ENCODE data around the gene SAMD10. TPM values are rescaled to one million over a fixed set of nuclear protein-coding genes. Genes with fewer than 3 reads are reported as not detected.

The SAMD10 gene
- total RNA-seq, 2 experiments from 2014 or later = 20.5 to 21.8 TPM

DNA sequence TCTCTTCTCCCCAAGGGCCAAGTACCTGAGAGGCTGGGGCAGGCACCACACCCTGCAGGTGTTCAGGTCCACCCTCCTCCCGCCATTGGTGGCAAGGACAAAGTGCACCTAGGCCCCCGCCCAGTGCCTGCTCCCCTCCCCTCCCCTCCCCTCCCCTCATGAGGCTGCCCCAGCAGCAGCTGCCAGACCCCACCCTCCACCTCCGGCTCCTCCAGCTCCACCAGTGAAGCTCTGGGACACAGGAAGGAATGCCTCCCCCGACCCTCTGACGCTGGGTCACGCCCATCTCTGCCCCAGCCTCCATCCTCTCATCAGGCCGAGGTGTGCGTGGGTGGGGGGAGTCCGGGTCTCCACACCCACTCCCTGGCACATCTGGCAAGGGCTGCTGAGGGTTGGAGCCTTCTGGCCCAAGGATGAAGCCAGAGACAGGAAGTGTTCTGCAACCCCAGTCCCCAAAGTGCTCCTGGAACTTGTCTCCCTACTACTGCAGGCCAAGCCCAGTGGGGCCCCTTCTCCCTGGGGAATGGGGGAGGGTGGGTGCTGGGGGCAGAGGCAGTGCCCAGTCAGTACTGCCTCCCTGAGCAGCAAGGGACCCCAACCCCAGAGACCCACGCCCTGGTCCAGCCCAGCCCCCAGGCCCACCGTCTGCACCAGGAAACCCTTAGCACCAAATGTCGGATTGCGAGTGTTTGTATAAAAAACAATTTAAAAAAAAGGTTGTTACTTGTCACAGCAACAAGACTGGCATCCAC is 21.6 kb downstream of the SAMD10 start:
- H3K36me3 Mint-ChIP-seq (ENCODE audit: low read depth) = peaks cover 8% of the 10 kb centered on the region
- intact Hi-C loops (cut with micrococcal nuclease) = loop anchor here (1.0 to 5.0 kb wide), 7 partner anchors 19 to 331 kb away; partner anchors contain the start of genes DNAJC5, GMEB2, RTEL1 and TPD52L2
- DNase-seq = peak; percentile 49
- H3K9me3 Mint-ChIP-seq = no peaks in the 10 kb centered on the region
- H3K4me1 Mint-ChIP-seq (ENCODE audit: low read depth) = peaks cover 36% of the 10 kb centered on the region
- no peaks in the 10 kb centered on the region for H3K27me3 Mint-ChIP-seq (ENCODE audit: low read depth)
- CTCF ChIA-PET = interaction anchor here (0.5 to 1.0 kb wide), 2 partner anchors 20 to 308 kb away, joined by 3 read pairs; no protein-coding TSS in a partner anchor
- peak overlapping the region; percentile 85 for H3K27ac Mint-ChIP-seq
- peak overlapping the region; percentile 21 for H3K4me3 Mint-ChIP-seq

DNA sequence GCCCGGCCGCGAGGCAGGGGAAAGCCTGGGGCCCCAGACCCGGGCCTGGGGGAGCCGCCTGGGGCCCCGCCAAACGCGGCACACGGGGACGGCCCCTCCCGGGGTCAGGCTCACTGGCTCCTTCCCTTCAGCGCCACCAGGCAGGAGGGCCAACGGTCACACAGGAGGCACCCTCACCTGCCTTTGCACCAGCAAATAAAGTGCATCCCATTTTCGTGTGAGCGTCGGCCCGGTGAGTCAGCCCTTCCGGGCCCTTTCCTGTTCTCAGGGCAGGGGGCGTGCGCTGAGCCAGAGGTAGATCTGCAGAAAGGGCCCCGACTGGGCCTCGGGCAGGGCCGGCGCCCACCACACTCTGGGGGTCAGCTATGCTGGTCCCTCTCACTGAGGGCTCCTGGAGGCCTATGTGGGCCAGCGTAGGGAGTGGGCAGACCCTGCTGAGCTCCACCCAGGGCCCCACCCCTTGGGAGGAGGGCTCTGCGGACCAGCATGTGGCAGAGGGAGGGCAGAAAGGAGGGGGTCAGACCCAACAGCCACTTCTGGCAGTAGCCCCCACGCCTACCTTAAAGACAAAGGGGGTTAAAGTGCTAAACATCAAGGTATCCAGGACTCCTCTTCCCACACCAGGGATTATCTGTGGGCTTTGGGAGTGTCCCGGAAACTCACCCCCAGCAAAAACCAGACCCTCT is 22.3 kb downstream of the SAMD10 start:
- peak; percentile 88 for DNase-seq
- intact Hi-C loops (cut with micrococcal nuclease) = loop anchor here (1.0 to 5.0 kb wide), 7 partner anchors 20 to 330 kb away; partner anchors contain the start of genes DNAJC5, GMEB2, RTEL1 and TPD52L2
- no peaks in the 10 kb centered on the region for H3K9me3 Mint-ChIP-seq
- no peaks in the 10 kb centered on the region for H3K27me3 Mint-ChIP-seq (ENCODE audit: low read depth)
- peak overlapping the region; percentile 85 for H3K27ac Mint-ChIP-seq
- peaks cover 7% of the 10 kb centered on the region for H3K36me3 Mint-ChIP-seq (ENCODE audit: low read depth)
- H3K4me1 Mint-ChIP-seq (ENCODE audit: low read depth) = peaks cover 39% of the 10 kb centered on the region
- CTCF ChIA-PET = interaction anchor here (0.5 to 1.0 kb wide), 3 partner anchors 21 to 307 kb away, joined by 3 to 4 read pairs (median 3); partner anchors contain the start of gene PRPF6
- peak overlapping the region; percentile 74 for H3K4me3 Mint-ChIP-seq

DNA sequence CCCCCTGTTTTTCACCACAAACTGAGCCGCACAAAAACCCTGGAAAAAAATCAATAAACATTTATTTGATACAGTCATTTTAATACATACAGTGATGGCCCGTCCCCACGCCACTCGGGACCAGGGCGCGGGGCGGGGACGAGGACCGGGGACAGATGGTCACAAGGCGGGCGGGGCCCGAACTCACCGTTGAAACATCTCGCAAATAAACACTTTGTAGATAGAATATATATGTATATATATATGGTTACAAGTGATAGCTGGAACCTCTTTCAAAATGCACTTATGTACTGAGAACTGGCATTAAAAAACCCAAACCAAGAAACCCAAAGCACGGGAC is 22.8 kb downstream of the SAMD10 start:
- H3K27ac Mint-ChIP-seq = peak overlapping the region; percentile 85
- DNase-seq = no peak
- CTCF ChIA-PET = interaction anchor here (1.0 kb wide), 2 partner anchors 21 to 24 kb away, joined by 3 to 4 read pairs; partner anchors contain the start of gene PRPF6
- peaks cover 39% of the 10 kb centered on the region for H3K4me1 Mint-ChIP-seq (ENCODE audit: low read depth)
- H3K27me3 Mint-ChIP-seq (ENCODE audit: low read depth) = no peaks in the 10 kb centered on the region
- intact Hi-C loops (cut with micrococcal nuclease) = loop anchor here (1.0 to 5.0 kb wide), 10 partner anchors 21 to 419 kb away; partner anchors contain the start of genes ARFRP1, DNAJC5, GMEB2 and PTK6
- H3K36me3 Mint-ChIP-seq (ENCODE audit: low read depth) = peaks cover 7% of the 10 kb centered on the region
- no peaks in the 10 kb centered on the region for H3K9me3 Mint-ChIP-seq
- peak overlapping the region; percentile 74 for H3K4me3 Mint-ChIP-seq

DNA sequence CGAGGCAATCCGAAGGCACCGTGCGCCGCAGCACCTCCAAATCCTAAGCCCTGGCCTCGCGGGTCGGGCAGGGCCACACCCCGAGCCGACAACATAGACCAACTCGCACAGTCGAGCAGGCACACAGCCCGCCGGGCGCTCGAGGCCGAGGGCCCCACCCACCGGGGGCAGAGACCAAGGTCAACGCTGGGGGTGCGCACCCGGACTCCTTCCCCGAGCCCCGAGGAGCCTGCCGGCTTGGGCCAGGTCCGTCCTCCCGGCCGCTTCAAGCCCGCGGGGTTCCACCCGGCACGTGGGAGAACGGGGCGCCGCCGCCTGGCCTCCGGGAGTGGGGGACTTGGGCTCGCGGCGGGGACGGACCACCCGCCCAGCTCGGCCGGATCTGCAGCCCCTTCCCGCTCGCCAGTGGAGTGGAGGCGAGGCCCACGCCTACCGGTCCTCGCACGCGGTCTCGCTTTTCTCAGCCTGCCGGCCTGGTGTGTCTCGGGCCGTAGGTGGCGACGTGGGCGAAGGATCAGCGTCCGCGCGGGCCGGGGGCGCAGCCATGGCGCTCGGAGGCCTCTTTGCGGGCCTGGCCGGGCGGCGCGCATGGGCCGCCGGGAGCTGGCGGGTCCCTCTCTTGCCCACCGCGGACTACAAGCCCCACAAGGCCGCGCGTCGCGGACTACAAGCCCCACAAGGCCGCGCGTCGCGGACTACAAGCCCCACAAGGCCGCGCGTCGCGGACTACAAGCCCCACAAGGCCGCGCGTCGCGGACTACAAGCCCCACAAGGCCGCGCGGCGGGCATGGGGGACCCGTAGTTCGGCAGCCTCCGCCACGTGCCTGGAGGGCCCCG is 23.4 kb downstream of the SAMD10 start, which contains the start of gene UCKL1:
Gene UCKL1, minus strand, starts transcription at position 590 of the 837 bp plus-strand sequence. Its CDS starts 44 bp downstream, at position 546.
- peak; percentile 91 for DNase-seq
- Mint-ChIP-seq H3K27me3 (ENCODE audit: low read depth) (no peaks in the 10 kb centered on the region), H3K9me3 (no peaks in the 10 kb centered on the region), H3K36me3 (ENCODE audit: low read depth) (peaks cover 7% of the 10 kb centered on the region), H3K27ac (peak within 1 kb of the TSS; percentile 85), H3K4me1 (ENCODE audit: low read depth) (peaks cover 39% of the 10 kb centered on the region), H3K4me3 (peak within 1 kb of the TSS; percentile 79)
- intact Hi-C loops (cut with micrococcal nuclease) = loop anchor here (1.0 to 5.0 kb wide), 8 partner anchors 47 to 419 kb away; partner anchors contain the start of genes ARFRP1, DNAJC5, GMEB2 and PTK6
- CTCF ChIA-PET = interaction anchor here (1.0 kb wide), 1 partner anchor 24 kb away, joined by 4 read pairs; the partner anchor contains the start of gene PRPF6

DNA sequence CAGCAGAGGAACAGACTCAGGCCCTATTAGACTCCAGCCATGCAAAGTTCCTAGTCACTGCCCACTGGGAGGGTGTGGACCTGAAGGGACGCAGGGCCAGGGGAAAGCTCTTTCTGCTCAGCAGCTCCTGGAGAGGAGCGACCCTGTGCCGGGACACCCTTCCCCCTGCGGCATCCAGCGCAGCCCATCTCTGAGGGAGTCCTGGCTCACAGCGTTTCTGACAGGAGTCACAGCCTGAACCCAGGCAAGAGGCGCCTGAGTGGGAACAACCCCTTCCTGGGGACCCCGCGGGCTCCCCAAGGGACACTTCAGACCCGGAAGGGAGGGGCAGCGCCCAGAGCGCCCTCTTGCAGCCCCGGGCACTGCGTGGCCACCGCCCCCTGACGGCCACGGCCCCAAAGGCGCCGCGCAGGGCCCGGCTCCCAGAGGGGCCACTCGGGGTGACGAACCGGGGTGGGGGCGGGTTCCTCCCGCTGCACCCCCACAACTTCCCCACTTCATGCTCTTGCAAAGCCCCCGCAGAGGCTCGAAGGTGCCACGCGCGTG is 24.1 kb downstream of the SAMD10 start:
- DNase-seq = peak; percentile 41
- H3K4me3 Mint-ChIP-seq = peak overlapping the region; percentile 79
- no peaks in the 10 kb centered on the region for H3K9me3 Mint-ChIP-seq
- H3K4me1 Mint-ChIP-seq (ENCODE audit: low read depth) = peaks cover 39% of the 10 kb centered on the region
- H3K27me3 Mint-ChIP-seq (ENCODE audit: low read depth) = no peaks in the 10 kb centered on the region
- H3K36me3 Mint-ChIP-seq (ENCODE audit: low read depth) = peaks cover 7% of the 10 kb centered on the region
- intact Hi-C loops (cut with micrococcal nuclease) = loop anchor here (5.0 kb wide), 1 partner anchor 298 kb away; the partner anchor contains the start of gene RTEL1
- H3K27ac Mint-ChIP-seq = peak overlapping the region; percentile 71
- CTCF ChIA-PET = interaction anchor here (0.6 kb wide), 1 partner anchor 249 kb away, joined by 3 read pairs; no protein-coding TSS in a partner anchor

DNA sequence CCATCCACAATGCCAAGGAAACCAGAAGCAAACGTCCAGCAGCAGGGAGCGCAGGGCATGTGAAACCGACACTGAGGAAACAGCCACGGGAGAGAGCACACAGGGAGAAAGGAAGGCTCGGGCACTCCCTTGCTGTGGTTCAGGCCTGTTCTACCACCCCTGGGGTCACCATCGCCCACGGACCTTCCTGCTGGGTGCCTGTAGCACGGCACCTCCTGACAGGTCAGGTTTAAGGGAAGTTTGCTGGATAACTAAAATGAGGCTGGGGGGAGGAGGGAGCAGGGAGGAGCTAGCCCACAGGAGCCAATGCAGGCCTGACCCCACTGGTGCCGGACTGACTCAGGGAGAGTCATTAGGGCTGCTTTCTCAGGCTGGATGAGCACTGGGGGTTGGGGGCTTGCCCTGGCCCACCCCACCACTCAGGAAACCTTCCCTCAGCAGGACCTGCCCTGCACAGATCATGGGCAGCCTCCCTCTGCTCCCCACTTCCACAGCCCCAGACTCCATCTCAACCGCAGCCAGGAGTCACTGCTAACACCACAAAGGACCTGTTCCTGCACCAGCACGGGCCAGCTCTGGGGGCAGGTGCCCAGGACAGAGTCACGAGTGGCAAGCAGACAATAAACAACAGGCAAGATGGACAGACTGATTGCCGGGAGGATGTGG is 25.5 kb downstream of the SAMD10 start:
- H3K27me3 Mint-ChIP-seq (ENCODE audit: low read depth) = no peaks in the 10 kb centered on the region
- no peak overlapping the region for H3K27ac Mint-ChIP-seq
- CTCF ChIA-PET = interaction anchor here (1.0 kb wide), 1 partner anchor 20 kb away, joined by 3 read pairs; no protein-coding TSS in a partner anchor
- no peaks in the 10 kb centered on the region for H3K9me3 Mint-ChIP-seq
- H3K4me1 Mint-ChIP-seq (ENCODE audit: low read depth) = peaks cover 50% of the 10 kb centered on the region
- DNase-seq = no peak
- peak overlapping the region; percentile 79 for H3K4me3 Mint-ChIP-seq
- H3K36me3 Mint-ChIP-seq (ENCODE audit: low read depth) = peaks cover 2% of the 10 kb centered on the region
- intact Hi-C loops (cut with micrococcal nuclease) = no loop called here

DNA sequence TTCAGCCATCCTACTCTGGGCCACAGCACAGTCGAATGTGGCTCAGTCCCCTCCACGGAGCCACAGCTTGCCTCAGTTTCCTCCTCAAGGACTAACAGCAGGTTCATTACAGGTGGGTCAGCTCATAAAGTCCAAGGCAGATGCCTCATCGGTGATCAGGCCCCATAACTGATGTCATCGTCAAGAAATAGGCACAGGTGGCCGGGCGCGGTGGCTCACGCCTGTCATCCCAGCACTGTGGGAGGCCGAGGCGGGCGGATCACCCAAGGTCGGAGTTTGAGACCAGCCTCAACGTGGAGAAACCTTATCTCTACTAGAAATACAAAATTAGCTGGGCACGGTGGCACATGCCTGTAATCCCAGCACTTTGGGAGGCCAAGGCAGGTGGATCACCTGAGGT is 26.7 kb downstream of the SAMD10 start:
- Mint-ChIP-seq H3K9me3 (no peaks in the 10 kb centered on the region), H3K4me3 (no peak overlapping the region), H3K36me3 (ENCODE audit: low read depth) (peaks cover 3% of the 10 kb centered on the region), H3K4me1 (ENCODE audit: low read depth) (peaks cover 56% of the 10 kb centered on the region), H3K27ac (no peak overlapping the region), H3K27me3 (ENCODE audit: low read depth) (no peaks in the 10 kb centered on the region)
- no peak for DNase-seq
- CTCF ChIA-PET = interaction anchor here (0.7 kb wide), 1 partner anchor 333 kb away, joined by 3 read pairs; no protein-coding TSS in a partner anchor
- intact Hi-C loops (cut with micrococcal nuclease) = no loop called here

DNA sequence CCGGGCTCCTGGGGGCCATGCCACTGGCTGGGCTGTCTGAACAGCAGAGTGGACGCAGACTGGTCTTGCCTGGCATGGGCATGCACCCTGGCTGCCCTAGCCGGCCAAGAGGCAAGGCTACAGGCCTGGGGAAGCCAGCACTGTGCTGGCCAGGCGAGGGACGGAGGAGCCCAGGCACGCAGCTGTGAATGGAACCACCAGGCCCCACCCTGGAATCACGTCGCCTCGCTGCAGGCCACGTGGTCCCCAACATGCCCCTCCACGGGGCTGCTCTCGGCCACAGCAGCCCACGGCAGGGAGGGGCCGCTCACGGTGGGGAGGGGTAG is 27.3 kb downstream of the SAMD10 start:
- peaks cover 3% of the 10 kb centered on the region for H3K36me3 Mint-ChIP-seq (ENCODE audit: low read depth)
- DNase-seq = no peak
- CTCF ChIA-PET = interaction anchor here (1.8 kb wide), 1 partner anchor 22 kb away, joined by 6 read pairs; no protein-coding TSS in a partner anchor
- intact Hi-C loops (cut with micrococcal nuclease) = no loop called here
- H3K4me1 Mint-ChIP-seq (ENCODE audit: low read depth) = peaks cover 56% of the 10 kb centered on the region
- no peaks in the 10 kb centered on the region for H3K27me3 Mint-ChIP-seq (ENCODE audit: low read depth)
- no peak overlapping the region for H3K27ac Mint-ChIP-seq
- H3K9me3 Mint-ChIP-seq = no peaks in the 10 kb centered on the region
- no peak overlapping the region for H3K4me3 Mint-ChIP-seq

DNA sequence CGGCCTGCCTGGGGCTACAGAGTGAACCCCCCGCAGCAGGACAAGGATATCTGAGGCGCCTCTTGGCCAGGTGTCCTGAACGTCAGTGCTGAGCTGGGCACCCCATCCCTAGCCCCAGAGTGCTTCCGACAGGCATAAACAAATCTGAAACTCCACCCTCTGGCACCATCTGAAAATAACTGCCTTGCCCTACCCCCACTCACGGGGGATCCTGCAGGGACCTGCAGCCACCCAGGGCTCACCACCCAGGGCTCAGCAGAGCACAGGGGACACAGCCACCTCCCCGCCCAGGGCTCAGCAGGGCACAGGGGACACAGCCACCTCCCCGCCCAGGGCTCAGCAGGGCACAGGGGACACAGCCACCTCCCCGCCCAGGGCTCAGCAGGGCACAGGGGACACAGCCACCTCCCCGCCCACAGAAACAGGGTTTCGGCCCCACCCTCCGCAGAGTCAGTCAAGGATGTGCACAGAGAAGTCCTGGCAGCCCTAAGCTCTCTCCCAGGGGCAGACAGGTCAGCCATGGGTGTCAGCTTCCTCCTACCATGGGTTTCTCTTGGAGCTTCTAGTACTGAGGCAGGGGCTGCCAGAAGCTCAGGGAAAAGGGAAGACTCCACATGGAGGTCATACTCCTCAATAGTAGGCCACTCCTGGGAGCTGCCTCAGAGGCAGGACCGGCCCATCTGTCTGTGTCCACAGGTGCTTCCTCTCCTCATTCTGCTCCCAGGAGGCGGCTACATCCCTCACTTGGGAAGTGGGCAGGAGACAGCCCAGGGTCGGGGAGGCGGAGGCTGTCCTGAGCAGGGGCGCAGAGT is 27.8 kb downstream of the SAMD10 start:
- Mint-ChIP-seq H3K9me3 (no peaks in the 10 kb centered on the region), H3K27ac (no peak overlapping the region), H3K4me3 (no peak overlapping the region), H3K4me1 (ENCODE audit: low read depth) (peaks cover 57% of the 10 kb centered on the region), H3K27me3 (ENCODE audit: low read depth) (no peaks in the 10 kb centered on the region), H3K36me3 (ENCODE audit: low read depth) (peaks cover 3% of the 10 kb centered on the region)
- CTCF ChIA-PET = interaction anchor here (1.8 kb wide), 1 partner anchor 22 kb away, joined by 6 read pairs; no protein-coding TSS in a partner anchor
- intact Hi-C loops (cut with micrococcal nuclease) = no loop called here
- no peak for DNase-seq

DNA sequence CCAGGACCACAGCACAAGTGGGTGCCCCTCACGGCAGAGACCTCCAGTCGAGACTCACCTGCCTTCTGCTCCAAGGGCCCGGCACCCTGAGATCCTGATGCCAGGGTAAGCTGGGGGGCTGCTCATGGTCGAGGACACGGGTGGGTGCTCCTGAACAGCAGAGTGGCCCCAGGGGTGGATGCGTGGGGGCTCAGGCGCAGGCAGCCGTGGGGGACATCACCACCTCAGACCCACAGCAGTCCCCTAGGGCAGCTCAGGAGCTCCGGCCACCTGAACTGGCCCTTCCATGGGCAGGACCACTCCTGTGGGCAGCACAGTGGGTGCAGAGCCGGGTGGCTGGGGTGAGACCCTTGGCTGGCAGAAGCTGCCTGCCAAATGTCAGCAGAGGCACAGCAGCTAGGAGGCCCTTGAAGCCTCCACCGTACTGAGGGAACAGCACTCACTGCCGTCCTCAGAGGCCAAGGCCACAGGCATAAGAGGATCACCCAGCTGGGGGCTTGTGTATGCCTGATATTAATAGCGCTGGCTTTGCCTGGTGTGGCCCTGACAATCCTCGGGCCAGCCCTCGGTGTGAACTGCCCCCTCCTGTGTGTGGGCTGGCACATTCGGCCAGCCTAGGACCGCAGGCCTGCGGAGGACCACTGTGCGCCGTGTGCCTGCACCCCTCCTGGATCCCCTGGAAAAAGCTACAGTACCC is 28.6 kb downstream of the SAMD10 start:
- intact Hi-C loops (cut with micrococcal nuclease) = no loop called here
- Mint-ChIP-seq H3K9me3 (no peaks in the 10 kb centered on the region), H3K4me3 (no peak overlapping the region), H3K27ac (peak overlapping the region; percentile 26), H3K27me3 (ENCODE audit: low read depth) (no peaks in the 10 kb centered on the region), H3K36me3 (ENCODE audit: low read depth) (peaks cover 3% of the 10 kb centered on the region), H3K4me1 (ENCODE audit: low read depth) (peaks cover 55% of the 10 kb centered on the region)
- CTCF ChIA-PET = interaction anchor here (1.8 kb wide), 1 partner anchor 23 kb away, joined by 6 read pairs; no protein-coding TSS in a partner anchor
- DNase-seq = no peak

Data from activated naive CD4-positive, alpha-beta T cell treated with anti-CD3 and anti-CD28 coated beads for 36 hours (primary cell).